Measurements from ENCODE around the gene LIN37. TPM values are rescaled to one million over a fixed set of nuclear protein-coding genes. Genes with fewer than 3 reads are reported as not detected.

LIN37 gene
- total and polyA plus RNA-seq, 2 donors (not counting 3 experiments of a cell fraction or from before 2014, with no cell fraction given): 11.3 to 21.4 TPM

DNA sequence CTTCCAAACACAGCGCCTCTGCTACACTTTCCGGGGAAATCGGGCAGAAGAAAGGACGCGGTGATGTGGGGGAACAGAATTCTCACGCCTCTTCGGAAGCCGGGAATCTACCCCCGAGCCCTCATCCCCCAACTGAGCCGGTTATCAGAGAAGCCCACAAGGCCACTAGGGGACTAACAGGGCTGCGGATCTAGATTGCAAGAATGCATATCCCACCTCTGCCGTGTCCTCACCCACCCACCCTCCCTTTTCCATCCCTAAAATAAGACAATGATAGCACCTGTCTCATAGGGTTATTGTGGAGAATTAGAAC lies 7.2 kb upstream of the LIN37 start:
- Histone ChIP-seq H3K9ac (replicated peaks; ENCODE audit: extremely low read depth, insufficient read depth, low read length) (peak overlapping the region; percentile 53), H3K9me1 (replicated peaks; ENCODE audit: control insufficient read depth, extremely low read depth, insufficient read depth, low read length) (no peaks in the 10 kb centered on the region), H3K27ac (ENCODE audit: insufficient read depth, low read depth, low read length) (peak overlapping the region; percentile 64), H3K4me2 (ENCODE audit: insufficient read depth, low read length) (peak overlapping the region; percentile 85), H3K4me3 (replicated peaks in 1 of 3; ENCODE audit: insufficient read depth in 1 of 3, low read depth in 1 of 3, low read length in 3 of 3) (peak overlapping the region; percentile 25 to 62 (median 62)), H3K9me3 (replicated peaks; ENCODE audit: control insufficient read depth, insufficient read depth, low read length) (no peaks in the 10 kb centered on the region), H3K79me2 (ENCODE audit: control insufficient read depth, insufficient read depth, low read length) (peaks cover 5% of the 10 kb centered on the region), H3K4me1 (ENCODE audit: control insufficient read depth, extremely low read depth, insufficient read depth, low read length) (peaks cover 19% of the 10 kb centered on the region), H3K36me3 (ENCODE audit: control insufficient read depth in 2 of 2, extremely low read depth in 1 of 2, insufficient read depth in 2 of 2, low read length in 2 of 2) (peaks cover 5 to 22% of the 10 kb centered on the region in 2 experiments), H4K20me1 (replicated peaks; ENCODE audit: control insufficient read depth, extremely low read depth, insufficient read depth, low read length) (no peaks in the 10 kb centered on the region), H3K27me3 (ENCODE audit: control insufficient read depth in 2 of 2, insufficient read depth in 2 of 2, low read length in 2 of 2) (no peaks in the 10 kb centered on the region), H2AFZ (ENCODE audit: low read depth, low read length) (peak overlapping the region; percentile 97)
- POLR2A ChIA-PET: interaction anchor here (1.0 kb wide), 1 partner anchor 16 kb away, joined by 3 read pairs; no protein-coding TSS in a partner anchor
- FAIRE-seq (no peak), DNase-seq (ENCODE audit: low read depth, low spot score) (no peak)
- BruUV-seq (replicated peaks): no TSS peak
- intact Hi-C loops (cut with micrococcal nuclease): loop anchor here (1.0 kb wide), 1 partner anchor 190 kb away; no protein-coding TSS in a partner anchor
- TF ChIP-seq POLR2A (IDR thresholded peaks at IDR 0.05; ENCODE audit: low read depth, low read length): no peak
- peak in 1 of 2 donors; percentile 19 for TF ChIP-seq CTCF (IDR thresholded peaks at IDR 0.05; ENCODE audit: extremely low read depth in 1 of 2, insufficient read depth in 1 of 2, low read depth in 1 of 2, low read length in 2 of 2)
- dilution Hi-C loops (cut with MboI; ENCODE audit: extremely low pct_ligation_motif_present, low sequenced_read_pairs): no loop called here
- CTCF ChIA-PET: interaction anchor here (0.8 to 1.6 kb wide), 5 partner anchors 13 to 190 kb away, joined by 3 to 5 read pairs (median 3); no protein-coding TSS in a partner anchor

DNA sequence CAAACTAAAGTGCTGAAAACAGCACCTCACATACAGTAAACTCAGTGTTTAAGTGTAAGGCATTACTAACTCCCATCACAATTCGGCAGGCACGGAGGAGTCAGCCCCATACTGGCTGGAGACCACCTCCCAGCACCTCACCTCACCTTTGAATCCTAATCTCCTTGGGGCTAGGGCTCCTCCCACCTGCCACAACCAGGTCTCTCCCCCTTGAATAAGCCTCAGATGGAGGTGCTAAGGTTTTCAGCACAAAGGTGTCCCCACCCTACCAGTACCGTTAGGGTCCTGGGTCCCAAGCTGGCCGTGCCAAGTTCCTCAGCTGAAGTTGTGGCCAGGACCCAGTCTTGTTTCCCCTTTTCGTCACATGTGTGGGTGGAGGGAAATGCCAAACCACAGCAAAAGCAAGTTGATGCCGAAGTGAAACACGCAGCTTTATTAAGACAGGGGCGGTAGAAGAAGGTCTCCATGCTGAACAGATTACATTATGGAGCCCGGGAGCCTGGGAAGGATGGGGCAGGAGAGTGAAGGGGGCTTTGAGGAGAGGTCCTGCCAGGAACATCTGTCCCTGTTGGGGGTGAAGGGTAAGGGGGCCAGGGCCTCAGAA lies 6.2 kb upstream of the LIN37 start, which contains the start of gene IGFLR1:
IGFLR1 (minus strand) TSS at position 332 of the 604 bp plus-strand sequence. CDS start 1,272 bp downstream, outside the sequence.
- Histone ChIP-seq H3K36me3 (ENCODE audit: control insufficient read depth in 2 of 2, extremely low read depth in 1 of 2, insufficient read depth in 2 of 2, low read length in 2 of 2) (peaks cover under 1 to 13% of the 10 kb centered on the region in 2 experiments), H3K27me3 (ENCODE audit: control insufficient read depth in 2 of 2, insufficient read depth in 2 of 2, low read length in 2 of 2) (no peaks in the 10 kb centered on the region), H3K4me1 (ENCODE audit: control insufficient read depth, extremely low read depth, insufficient read depth, low read length) (peaks cover 24% of the 10 kb centered on the region), H2AFZ (ENCODE audit: low read depth, low read length) (no peak within 1 kb of the TSS), H3K9me3 (replicated peaks; ENCODE audit: control insufficient read depth, insufficient read depth, low read length) (no peaks in the 10 kb centered on the region), H4K20me1 (replicated peaks; ENCODE audit: control insufficient read depth, extremely low read depth, insufficient read depth, low read length) (no peaks in the 10 kb centered on the region), H3K27ac (ENCODE audit: insufficient read depth, low read depth, low read length) (no peak within 1 kb of the TSS), H3K79me2 (ENCODE audit: control insufficient read depth, insufficient read depth, low read length) (peaks cover 9% of the 10 kb centered on the region), H3K4me3 (replicated peaks in 1 of 3; ENCODE audit: insufficient read depth in 1 of 3, low read depth in 1 of 3, low read length in 3 of 3) (no peak within 1 kb of the TSS), H3K4me2 (ENCODE audit: insufficient read depth, low read length) (no peak within 1 kb of the TSS), H3K9ac (replicated peaks; ENCODE audit: extremely low read depth, insufficient read depth, low read length) (no peak within 1 kb of the TSS), H3K9me1 (replicated peaks; ENCODE audit: control insufficient read depth, extremely low read depth, insufficient read depth, low read length) (no peaks in the 10 kb centered on the region)
- DNase-seq (ENCODE audit: low read depth, low spot score): no peak
- no peak for FAIRE-seq
- intact Hi-C loops (cut with micrococcal nuclease) (no loop called here), dilution Hi-C loops (cut with MboI; ENCODE audit: extremely low pct_ligation_motif_present, low sequenced_read_pairs) (no loop called here)
- ChIA-PET POLR2A (no interaction called here), CTCF (no interaction called here)
- no peak for TF ChIP-seq FOS (IDR thresholded peaks at IDR 0.05; ENCODE audit: borderline replicate concordance, insufficient read depth, low read length)
- TF ChIP-seq JUN (IDR thresholded peaks at IDR 0.05; ENCODE audit: borderline replicate concordance, insufficient read depth, insufficient read length, low read depth): no peak
- TF ChIP-seq POLR2A (IDR thresholded peaks at IDR 0.05; ENCODE audit: low read depth, low read length): no peak
- no peak for TF ChIP-seq GATA2 (IDR thresholded peaks at IDR 0.05; ENCODE audit: insufficient read depth, insufficient read length, low read depth, low read length)
- no peak for TF ChIP-seq MYC (IDR thresholded peaks at IDR 0.05; ENCODE audit: low read depth, low read length)
- no peak for TF ChIP-seq POLR2AphosphoS5 (IDR thresholded peaks at IDR 0.05; ENCODE audit: insufficient read depth, low read depth, low read length)
- TF ChIP-seq CTCF (IDR thresholded peaks at IDR 0.05; ENCODE audit: extremely low read depth in 1 of 2, insufficient read depth in 1 of 2, low read depth in 1 of 2, low read length in 2 of 2): no peak
- no peak for TF ChIP-seq MAX (IDR thresholded peaks at IDR 0.05; ENCODE audit: insufficient read depth, insufficient read length)
- TF ChIP-seq EZH2 (IDR thresholded peaks at IDR 0.05; ENCODE audit: borderline replicate concordance, low read depth, low read length, severe bottlenecking): no peak
- no TSS peak for BruUV-seq (replicated peaks)

All from endothelial cell of umbilical vein (primary cell).